ENCODE data around the gene ADM. TPM values are rescaled to one million over a fixed set of nuclear protein-coding genes. Genes with fewer than 3 reads are reported as not detected.

The ADM gene
- total and polyA plus RNA-seq, 4 donors: 9.7 to 33.1 (median 22.7) TPM

DNA sequence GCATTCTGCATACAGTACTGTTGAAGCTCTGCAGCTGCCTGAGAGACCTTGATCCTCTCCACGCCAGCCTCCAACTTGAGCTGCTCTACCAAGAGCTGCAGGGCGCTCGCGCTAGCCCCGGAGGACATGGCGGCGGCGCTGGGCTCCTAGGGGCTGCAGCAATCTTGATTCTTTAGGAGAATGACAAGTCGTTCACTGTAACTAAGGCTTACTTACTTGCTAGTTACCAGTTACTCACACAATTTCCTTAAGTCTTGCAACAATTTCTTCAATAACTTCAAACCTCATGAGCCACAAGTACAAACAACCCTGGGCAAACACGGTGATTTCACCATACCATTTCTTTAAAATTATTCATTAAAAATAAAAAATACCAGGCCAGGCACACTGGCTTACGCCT is 32.7 kb upstream of the ADM start (continued):
- TF ChIP-seq, protein P1, sequence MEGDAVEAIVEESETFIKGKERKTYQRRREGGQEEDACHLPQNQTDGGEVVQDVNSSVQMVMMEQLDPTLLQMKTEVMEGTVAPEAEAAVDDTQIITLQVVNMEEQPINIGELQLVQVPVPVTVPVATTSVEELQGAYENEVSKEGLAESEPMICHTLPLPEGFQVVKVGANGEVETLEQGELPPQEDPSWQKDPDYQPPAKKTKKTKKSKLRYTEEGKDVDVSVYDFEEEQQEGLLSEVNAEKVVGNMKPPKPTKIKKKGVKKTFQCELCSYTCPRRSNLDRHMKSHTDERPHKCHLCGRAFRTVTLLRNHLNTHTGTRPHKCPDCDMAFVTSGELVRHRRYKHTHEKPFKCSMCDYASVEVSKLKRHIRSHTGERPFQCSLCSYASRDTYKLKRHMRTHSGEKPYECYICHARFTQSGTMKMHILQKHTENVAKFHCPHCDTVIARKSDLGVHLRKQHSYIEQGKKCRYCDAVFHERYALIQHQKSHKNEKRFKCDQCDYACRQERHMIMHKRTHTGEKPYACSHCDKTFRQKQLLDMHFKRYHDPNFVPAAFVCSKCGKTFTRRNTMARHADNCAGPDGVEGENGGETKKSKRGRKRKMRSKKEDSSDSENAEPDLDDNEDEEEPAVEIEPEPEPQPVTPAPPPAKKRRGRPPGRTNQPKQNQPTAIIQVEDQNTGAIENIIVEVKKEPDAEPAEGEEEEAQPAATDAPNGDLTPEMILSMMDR (IDR thresholded peaks at IDR 0.05; ENCODE audit: low read depth, low read length, missing input control): no peak
- TF ChIP-seq TAF1 (conservative IDR thresholded peaks at IDR 0.05): no peak
- no peak for TF ChIP-seq SP1 (IDR thresholded peaks at IDR 0.05)
- no peak for TF ChIP-seq RAD21 (IDR thresholded peaks at IDR 0.05)
- TF ChIP-seq EGR1 (IDR thresholded peaks at IDR 0.05; ENCODE audit: low read depth in 2 of 2): no peak

DNA sequence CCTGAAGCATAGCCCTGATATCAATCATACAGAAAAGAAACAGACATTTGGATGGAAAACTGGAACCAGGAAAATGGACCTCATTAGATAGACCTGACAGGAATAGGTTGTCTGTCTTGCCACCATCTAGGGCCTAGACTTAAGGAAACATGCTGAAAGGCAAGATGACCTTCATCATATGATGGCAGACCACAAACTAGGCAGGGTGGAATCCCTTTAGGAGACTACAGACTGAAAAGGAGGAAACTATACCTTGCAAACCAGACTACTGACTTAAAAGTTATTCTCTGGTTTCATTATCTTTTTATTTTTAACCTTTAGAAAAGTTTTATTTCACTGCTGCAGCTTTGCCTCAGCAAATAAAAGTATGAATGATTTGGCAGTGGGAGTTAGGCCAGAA is 31.1 kb upstream of the ADM start:
- no peak for DNase-seq (ENCODE audit: low spot score)
- no peaks in the 10 kb centered on the region for H3K36me3 ChIP-seq (ENCODE audit: control insufficient read depth in 4 of 4, insufficient read depth in 3 of 4, low read depth in 1 of 4, low read length in 3 of 4)
- no peaks in the 10 kb centered on the region for H3K27me3 ChIP-seq (ENCODE audit: control insufficient read depth in 4 of 4, insufficient read depth in 4 of 4, low read length in 3 of 4)
- H3K9ac ChIP-seq (ENCODE audit: low read depth in 1 of 2, low read length in 2 of 2): no peak overlapping the region
- H3K27ac ChIP-seq (ENCODE audit: low read depth in 1 of 2, low read length in 2 of 2): no peak overlapping the region
- no peak overlapping the region for H3K4me3 ChIP-seq (ENCODE audit: low read depth in 1 of 3, low read length in 3 of 3)
- TF ChIP-seq NR2F2 (IDR thresholded peaks at IDR 0.05): no peak
- TF ChIP-seq, protein P2, sequence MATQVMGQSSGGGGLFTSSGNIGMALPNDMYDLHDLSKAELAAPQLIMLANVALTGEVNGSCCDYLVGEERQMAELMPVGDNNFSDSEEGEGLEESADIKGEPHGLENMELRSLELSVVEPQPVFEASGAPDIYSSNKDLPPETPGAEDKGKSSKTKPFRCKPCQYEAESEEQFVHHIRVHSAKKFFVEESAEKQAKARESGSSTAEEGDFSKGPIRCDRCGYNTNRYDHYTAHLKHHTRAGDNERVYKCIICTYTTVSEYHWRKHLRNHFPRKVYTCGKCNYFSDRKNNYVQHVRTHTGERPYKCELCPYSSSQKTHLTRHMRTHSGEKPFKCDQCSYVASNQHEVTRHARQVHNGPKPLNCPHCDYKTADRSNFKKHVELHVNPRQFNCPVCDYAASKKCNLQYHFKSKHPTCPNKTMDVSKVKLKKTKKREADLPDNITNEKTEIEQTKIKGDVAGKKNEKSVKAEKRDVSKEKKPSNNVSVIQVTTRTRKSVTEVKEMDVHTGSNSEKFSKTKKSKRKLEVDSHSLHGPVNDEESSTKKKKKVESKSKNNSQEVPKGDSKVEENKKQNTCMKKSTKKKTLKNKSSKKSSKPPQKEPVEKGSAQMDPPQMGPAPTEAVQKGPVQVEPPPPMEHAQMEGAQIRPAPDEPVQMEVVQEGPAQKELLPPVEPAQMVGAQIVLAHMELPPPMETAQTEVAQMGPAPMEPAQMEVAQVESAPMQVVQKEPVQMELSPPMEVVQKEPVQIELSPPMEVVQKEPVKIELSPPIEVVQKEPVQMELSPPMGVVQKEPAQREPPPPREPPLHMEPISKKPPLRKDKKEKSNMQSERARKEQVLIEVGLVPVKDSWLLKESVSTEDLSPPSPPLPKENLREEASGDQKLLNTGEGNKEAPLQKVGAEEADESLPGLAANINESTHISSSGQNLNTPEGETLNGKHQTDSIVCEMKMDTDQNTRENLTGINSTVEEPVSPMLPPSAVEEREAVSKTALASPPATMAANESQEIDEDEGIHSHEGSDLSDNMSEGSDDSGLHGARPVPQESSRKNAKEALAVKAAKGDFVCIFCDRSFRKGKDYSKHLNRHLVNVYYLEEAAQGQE (IDR thresholded peaks at IDR 0.05): no peak
- TF ChIP-seq JUND (IDR thresholded peaks at IDR 0.05): no peak
- TF ChIP-seq HNF4A (conservative IDR thresholded peaks at IDR 0.05): no peak
- TF ChIP-seq RAD21 (IDR thresholded peaks at IDR 0.05): no peak
- TF ChIP-seq SP1 (IDR thresholded peaks at IDR 0.05): no peak
- peaks cover 0 to 2% (median 0%) of the 10 kb centered on the region in 4 donors for H3K4me1 ChIP-seq (ENCODE audit: control insufficient read depth in 4 of 4, insufficient read depth in 4 of 4, low read length in 3 of 4)
- no peaks in the 10 kb centered on the region for H3K9me3 ChIP-seq (ENCODE audit: control insufficient read depth in 4 of 4, low read length in 3 of 4)

DNA sequence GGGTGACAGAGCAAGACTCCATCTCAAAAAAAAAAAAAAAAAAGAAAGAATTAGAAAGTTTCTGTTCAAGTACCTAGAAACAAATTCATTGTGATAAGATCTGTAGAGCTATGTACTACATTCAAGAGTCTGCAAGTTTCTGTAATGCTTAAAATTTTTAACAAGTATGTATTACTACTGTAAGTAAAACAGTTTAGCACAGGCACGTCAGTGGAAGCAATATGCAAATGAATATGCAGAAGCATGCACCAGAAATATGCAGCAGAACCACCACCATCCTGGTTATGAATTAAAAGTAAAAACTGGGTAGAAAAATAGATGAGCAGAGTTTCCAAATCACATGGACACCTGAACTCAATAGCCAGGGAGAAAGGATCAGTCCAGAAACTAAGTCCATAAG is 30.1 kb upstream of the ADM start:
- no peak for TF ChIP-seq HNF4A (conservative IDR thresholded peaks at IDR 0.05)
- no peak for TF ChIP-seq YY1 (IDR thresholded peaks at IDR 0.05)
- no peak for TF ChIP-seq EGR1 (IDR thresholded peaks at IDR 0.05; ENCODE audit: low read depth in 2 of 2)
- no peak for TF ChIP-seq JUND (IDR thresholded peaks at IDR 0.05)
- TF ChIP-seq, protein P2 (IDR thresholded peaks at IDR 0.05): no peak
- TF ChIP-seq, protein P3, sequence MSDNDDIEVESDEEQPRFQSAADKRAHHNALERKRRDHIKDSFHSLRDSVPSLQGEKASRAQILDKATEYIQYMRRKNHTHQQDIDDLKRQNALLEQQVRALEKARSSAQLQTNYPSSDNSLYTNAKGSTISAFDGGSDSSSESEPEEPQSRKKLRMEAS (IDR thresholded peaks at IDR 0.05): no peak
- no peak for TF ChIP-seq RAD21 (IDR thresholded peaks at IDR 0.05)
- no peak for TF ChIP-seq TAF1 (conservative IDR thresholded peaks at IDR 0.05)
- TF ChIP-seq NR2F2 (IDR thresholded peaks at IDR 0.05): no peak
- no peak for TF ChIP-seq FOXA1 (IDR thresholded peaks at IDR 0.05)
- WGBS: 78% methylated on average over 1 of the region's 1 CpG
- no peak overlapping the region for H3K27ac ChIP-seq (ENCODE audit: low read depth in 1 of 2, low read length in 2 of 2)

More for the DNA sequence above, 30.1 kb upstream of the ADM start:
- DNase-seq (ENCODE audit: low spot score): no peak
- Histone ChIP-seq H3K4me3 (ENCODE audit: low read depth in 1 of 3, low read length in 3 of 3) (no peak overlapping the region), H3K27me3 (ENCODE audit: control insufficient read depth in 4 of 4, insufficient read depth in 4 of 4, low read length in 3 of 4) (no peaks in the 10 kb centered on the region), H3K36me3 (ENCODE audit: control insufficient read depth in 4 of 4, insufficient read depth in 3 of 4, low read depth in 1 of 4, low read length in 3 of 4) (no peaks in the 10 kb centered on the region), H3K4me1 (ENCODE audit: control insufficient read depth in 4 of 4, insufficient read depth in 4 of 4, low read length in 3 of 4) (peaks cover 0 to 2% (median 0%) of the 10 kb centered on the region in 4 donors), H3K9ac (ENCODE audit: low read depth in 1 of 2, low read length in 2 of 2) (no peak overlapping the region), H3K9me3 (ENCODE audit: control insufficient read depth in 4 of 4, low read length in 3 of 4) (no peaks in the 10 kb centered on the region)

Measured in liver (tissue), 9 donors.